ENCODE data around the gene RBM17. TPM values are rescaled to one million over a fixed set of nuclear protein-coding genes. Genes with fewer than 3 reads are reported as not detected.
A peak's percentile ranks its signal among the peaks of the same experiment; 100 is the strongest.

RBM17 gene
- total and polyA plus RNA-seq, 2 of the 4 experiments (the other 2 are of a cell fraction), result 24.6 to 56.7 TPM

GRCh38 chr10:6135039-6135438 lies 46.2 kb downstream of the RBM17 start:
- POLR2A ChIA-PET (ENCODE audit: unreplicated experiment), result interaction anchor here (0.9 kb wide), 1 partner anchor 10 kb away, joined by 4 read pairs; no protein-coding TSS in a partner anchor

More at GRCh38 chr10:6135039-6135438, 46.2 kb downstream of the RBM17 start:
- Histone ChIP-seq H4K20me1 (ENCODE audit: insufficient read depth, low read length) (no peaks in the 10 kb centered on the region), H3K4me1 (ENCODE audit: control insufficient read depth, insufficient read depth, low read length) (peaks cover 14% of the 10 kb centered on the region), H4K8ac (ENCODE audit: low read depth in 2 of 2, low read length in 2 of 2) (no peak overlapping the region; a peak in 1 of 4 replicates), H3K9ac (ENCODE audit: low read depth, low read length) (no peak overlapping the region), H3K27me3 (ENCODE audit: control insufficient read depth, insufficient read depth, low read length) (no peaks in the 10 kb centered on the region), H3K56ac (ENCODE audit: extremely low read depth, insufficient read depth, low read length) (no peak overlapping the region), H2BK15ac (ENCODE audit: low read depth, low read length) (no peak overlapping the region), H4K5ac (ENCODE audit: low read depth, low read length) (no peak overlapping the region), H3K9me3 (ENCODE audit: control insufficient read depth, insufficient read depth, low read length) (no peaks in the 10 kb centered on the region), H2AFZ (replicated peaks; ENCODE audit: low read length, poor library complexity) (peak overlapping the region; percentile 10), H2BK5ac (ENCODE audit: low read depth, low read length, poor library complexity, severe bottlenecking) (no peak overlapping the region), H3K14ac (replicated peaks; ENCODE audit: low read depth, low read length) (no peak overlapping the region), H3K79me1 (ENCODE audit: low read depth in 1 of 2, low read length in 2 of 2) (no peaks in the 10 kb centered on the region), H3K23ac (ENCODE audit: low read depth, low read length) (no peak overlapping the region), H2BK120ac (ENCODE audit: low read depth, low read length) (peak overlapping the region; percentile 16), H3K9me1 (ENCODE audit: insufficient read depth, low read length) (0 out of 2 replicates have a peak, but pooled peaks cover 4% of the 10 kb centered on the region), H2AK5ac (ENCODE audit: low read depth, low read length) (peak overlapping the region; percentile 58; the same call in 1 of the 2 replicates), H2AK9ac (replicated peaks; ENCODE audit: low read depth, low read length, poor library complexity) (no peak overlapping the region), H3K4me2 (ENCODE audit: low read depth, low read length) (no peak overlapping the region), H2BK20ac (ENCODE audit: low read depth, low read length) (0 out of 2 replicates have a peak overlapping the region, but pooled peaks have one; percentile 14), H3K4me3 (ENCODE audit: insufficient read depth, low read depth, low read length) (no peak overlapping the region), H4K91ac (ENCODE audit: insufficient read depth, low read depth, low read length) (no peak overlapping the region), H3K18ac (ENCODE audit: low read depth, low read length) (no peak overlapping the region), H3K4ac (ENCODE audit: low read depth, low read length) (peak overlapping the region; percentile 39; the same call in 1 of the 2 replicates), H3K36me3 (ENCODE audit: control insufficient read depth, insufficient read depth, low read length) (no peaks in the 10 kb centered on the region), H3K27ac (ENCODE audit: insufficient read depth, low read length) (no peak overlapping the region)
- in situ Hi-C loops (cut with MboI; ENCODE audit: low sequenced_read_pairs), result loop anchor here (25.0 kb wide), 1 partner anchor 627 kb away; no protein-coding TSS in a partner anchor
- CTCF ChIA-PET, result no interaction called here
- BruUV-seq (replicated peaks), result no TSS peak
- intact Hi-C loops (cut with micrococcal nuclease), result no loop called here
- DNase-seq (no peak), ATAC-seq (ENCODE audit: low read depth) (no peak)
- WGBS, 2 experiments (ENCODE audit: extremely low coverage in 2 of 2, insufficient read length in 1 of 2), result no CpG with 5 or more reads among the region's 6 CpGs
- TF ChIP-seq SMC3 (IDR thresholded peaks at IDR 0.05; ENCODE audit: low read depth, low read length) (no peak), CTCF (conservative IDR thresholded peaks at IDR 0.05; ENCODE audit: low read depth, low read length) (no peak), FOS (IDR thresholded peaks at IDR 0.05; ENCODE audit: low read depth, low read length) (no peak), RAD21 (IDR thresholded peaks at IDR 0.05; ENCODE audit: low read length) (no peak), RFX5 (IDR thresholded peaks at IDR 0.05; ENCODE audit: low read depth, low read length) (no peak), MAZ (IDR thresholded peaks at IDR 0.05; ENCODE audit: borderline replicate concordance, low read depth, low read length) (no peak), MAFK (IDR thresholded peaks at IDR 0.05; ENCODE audit: low read depth, low read length) (no peak), NFE2L2 (IDR thresholded peaks at IDR 0.05; ENCODE audit: low read depth, low read length) (no peak), CHD1 (IDR thresholded peaks at IDR 0.05; ENCODE audit: low read depth, low read length) (no peak), CEBPB (IDR thresholded peaks at IDR 0.05; ENCODE audit: low read depth, low read length) (no peak), MXI1 (IDR thresholded peaks at IDR 0.05; ENCODE audit: borderline replicate concordance, low read depth, low read length) (no peak), ELK1 (IDR thresholded peaks at IDR 0.05; ENCODE audit: borderline replicate concordance, low read depth, low read length) (no peak), RCOR1 (IDR thresholded peaks at IDR 0.05; ENCODE audit: insufficient replicate concordance, low read length) (no peak), POLR2A (IDR thresholded peaks at IDR 0.05; ENCODE audit: low read depth, low read length) (no peak)
- dilution Hi-C loops (cut with HindIII; ENCODE audit: low sequenced_read_pairs, unreplicated experiment), result no loop called here

Data from IMR-90 (cell line).